HT1080 (cell line): Measurements from ENCODE around the gene ASB18. TPM values are rescaled to one million over a fixed set of nuclear protein-coding genes. Genes with fewer than 3 reads are reported as not detected.

ENCODE experiments used
- small RNA-seq: library from RNA; depleted of rRNA; stranded (forward); fragments of <200 nt; gene quantifications from one replicate; pipeline ENCODE3, GENCODE V24; 2014
- total RNA-seq: library from RNA; depleted of rRNA; stranded (reverse); fragments of >200 nt; shearing (Covaris generic); gene quantifications from 2 replicates; pipeline ENCODE4 v1.2.3, GENCODE V29; 2014; rRNA removed

Gene ASB18
- total RNA-seq, 1 experiment from 2014 or later = not detected

Small RNA genes lying within 50 kb of the gene (small RNA-seq; reads per million reads assigned to genes)
- gene RF00019 = not detected
- gene RNU1-31P = not detected

Other genes starting within 250 kb of the ASB18 start
- 1.9 and 3.7 TPM in 2 replicates for gene GBX2, start 96.0 kb downstream of the ASB18 start, total RNA-seq